GM03348 (cell line): ENCODE data around the gene C12orf42.
"Not testable (repeated sequence)": the region's sequence is repeated elsewhere in the genome, so short reads cannot be mapped to it uniquely, and the experiment has no call there.

ENCODE experiments used
- DNase-seq: peaks from one replicate; pipeline ENCODE4 v3.0.0; 2012; ENCODE audit warnings: low spot score

Gene C12orf42

DNA sequence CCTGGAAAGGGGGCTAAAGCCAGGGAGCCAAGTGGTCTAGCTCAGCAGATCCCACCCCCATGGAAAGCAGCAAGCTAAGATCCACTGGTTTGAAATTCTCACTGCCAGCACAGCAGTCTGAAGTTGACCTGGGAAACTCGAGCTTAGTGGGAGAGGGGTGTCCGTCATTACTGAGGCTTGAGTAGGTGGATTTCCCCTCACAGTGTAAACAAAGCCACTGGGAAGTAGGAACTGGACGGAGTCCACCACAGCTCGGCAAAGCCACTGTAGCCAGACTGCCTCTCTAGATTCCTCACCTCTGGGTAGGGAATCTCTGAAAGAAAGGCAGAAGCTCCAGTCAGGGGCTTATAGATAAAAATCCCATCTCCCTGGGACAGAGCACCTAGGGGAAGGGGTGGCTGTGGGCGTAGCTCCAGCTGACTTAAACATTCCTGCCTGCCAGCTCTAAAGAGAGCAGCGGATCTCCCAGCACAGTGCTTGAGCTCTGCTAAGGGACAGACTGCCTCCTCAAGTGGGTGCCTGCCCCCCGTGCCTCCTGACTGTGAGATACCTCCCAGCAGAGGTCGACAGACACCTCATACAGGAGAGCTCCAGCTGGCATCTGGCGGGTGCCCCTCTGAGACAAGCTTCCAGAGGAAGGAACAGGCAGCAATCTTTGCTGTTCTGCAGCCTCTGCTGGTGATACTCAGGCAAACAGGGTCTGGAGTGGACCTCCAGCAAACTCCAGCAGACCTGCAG, 70.8 kb downstream of the C12orf42 start:
- not testable (repeated sequence) for DNase-seq

- DNase-seq = no peak
Observed at GRCh38 chr12:103423516-103423910, 72.3 kb downstream of the C12orf42 start.

- no peak for DNase-seq
Observed at GRCh38 chr12:103422746-103423515, 72.8 kb downstream of the C12orf42 start.

GRCh38 chr12:103422328-103422727, 73.4 kb downstream of the C12orf42 start:
- no peak for DNase-seq

- DNase-seq = no peak
Observed at GRCh38 chr12:103421402-103421801, 74.4 kb downstream of the C12orf42 start.

- DNase-seq = no peak
Observed at GRCh38 chr12:103415681-103416080, 80.1 kb downstream of the C12orf42 start.

DNA sequence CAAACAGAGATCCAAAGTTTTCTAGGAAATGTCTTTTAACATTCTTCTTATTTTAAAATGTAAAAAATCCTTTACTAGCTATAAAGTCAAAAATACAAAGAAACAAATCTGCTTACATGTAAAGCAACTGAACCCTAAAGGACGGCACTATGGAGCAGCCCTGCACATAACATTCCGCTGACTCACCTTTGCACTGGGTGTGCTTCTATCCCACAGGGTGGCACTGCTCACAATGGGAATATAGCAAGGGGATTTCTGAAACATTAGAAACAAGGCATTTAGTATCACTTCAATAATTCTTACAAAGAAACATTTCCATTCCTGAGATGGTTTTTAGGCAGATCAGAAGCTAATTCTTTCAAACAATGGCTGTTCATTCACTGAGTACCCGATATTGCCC, 94.3 kb downstream of the C12orf42 start:
- no peak for DNase-seq

DNA sequence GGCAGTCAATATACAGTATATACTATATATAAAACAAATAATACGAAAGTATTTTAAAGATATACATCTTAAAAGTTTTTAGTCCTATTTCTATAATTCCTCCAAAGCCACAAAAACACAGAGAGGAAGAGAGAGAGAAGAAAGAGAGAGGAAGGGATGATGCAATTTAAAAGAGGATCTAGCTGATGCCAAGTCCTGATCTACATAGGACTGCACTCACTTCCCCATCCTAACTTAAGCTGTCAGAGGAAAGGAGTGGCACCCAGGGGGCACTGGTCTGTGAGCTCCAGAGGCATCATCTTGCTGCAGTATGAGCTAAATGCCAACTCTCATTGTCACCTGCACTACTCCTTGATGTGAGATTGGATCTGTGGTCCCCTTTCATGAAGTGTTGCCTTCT, 95.8 kb downstream of the C12orf42 start:
- no peak for DNase-seq

- no peak for DNase-seq
Observed at GRCh38 chr12:103397536-103397935, 98.2 kb downstream of the C12orf42 start.

DNA sequence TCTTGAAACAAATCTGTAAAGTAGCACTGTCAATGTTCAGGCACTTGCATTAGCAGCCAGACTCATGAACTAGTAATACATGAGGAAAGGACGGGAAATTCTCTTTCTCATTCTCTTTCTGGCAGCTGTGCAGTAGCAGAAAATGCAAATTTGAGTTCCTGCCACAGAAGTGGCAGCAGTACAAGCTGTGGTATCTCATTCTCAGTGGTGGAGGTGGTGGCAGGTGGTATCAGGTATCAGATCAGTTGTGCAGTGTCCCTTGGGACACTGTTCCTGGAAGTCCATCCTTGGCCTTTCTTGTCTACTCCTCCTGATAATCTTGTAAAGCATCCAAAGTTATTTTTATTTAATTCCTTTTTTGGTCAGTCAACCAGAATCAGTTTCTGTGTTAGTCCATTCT, 103.0 kb downstream of the C12orf42 start:
- no peak for DNase-seq

- no peak for DNase-seq
Observed at GRCh38 chr12:103391103-103391502, 104.7 kb downstream of the C12orf42 start.

DNA sequence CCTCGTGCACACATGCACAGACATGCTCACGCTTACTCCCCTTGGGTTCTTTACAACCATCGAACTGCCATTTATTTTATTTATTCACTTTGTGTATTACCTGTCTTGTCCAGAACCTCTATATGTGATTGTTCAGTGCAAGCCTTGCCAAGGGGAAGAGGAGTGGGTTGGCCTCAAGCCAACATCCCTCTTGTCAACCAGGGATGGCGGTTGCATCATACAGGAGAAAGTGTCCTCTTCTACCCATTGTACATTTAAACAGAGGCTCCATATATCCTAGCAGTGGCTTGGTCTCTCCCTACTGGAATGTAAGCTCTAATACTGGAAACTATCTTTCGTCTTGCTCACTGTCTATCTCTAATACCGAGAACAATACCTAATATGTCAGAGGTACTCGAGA, 108.4 kb downstream of the C12orf42 start:
- no peak for DNase-seq

DNA sequence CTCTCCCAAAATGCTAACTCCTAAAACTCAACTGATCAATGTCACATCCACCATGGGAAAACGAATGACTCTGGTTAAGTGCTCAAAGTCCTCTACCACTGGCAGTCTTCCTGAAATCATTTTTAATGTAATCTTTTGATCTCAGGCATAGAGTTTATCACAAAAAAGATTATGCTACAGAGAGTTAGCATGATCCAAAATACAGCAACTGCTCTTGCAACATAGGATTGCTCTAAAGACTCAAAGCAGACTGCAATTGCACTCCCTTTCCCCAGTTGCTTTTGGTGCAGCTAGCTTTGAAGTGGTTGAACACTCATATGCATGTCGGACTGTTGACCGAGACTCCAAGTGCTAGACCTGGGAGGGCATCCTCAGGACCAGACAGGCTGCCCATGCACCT, 109.3 kb downstream of the C12orf42 start:
- DNase-seq = no peak

GRCh38 chr12:103382736-103383346, 112.9 kb downstream of the C12orf42 start:
- DNase-seq = no peak

DNA sequence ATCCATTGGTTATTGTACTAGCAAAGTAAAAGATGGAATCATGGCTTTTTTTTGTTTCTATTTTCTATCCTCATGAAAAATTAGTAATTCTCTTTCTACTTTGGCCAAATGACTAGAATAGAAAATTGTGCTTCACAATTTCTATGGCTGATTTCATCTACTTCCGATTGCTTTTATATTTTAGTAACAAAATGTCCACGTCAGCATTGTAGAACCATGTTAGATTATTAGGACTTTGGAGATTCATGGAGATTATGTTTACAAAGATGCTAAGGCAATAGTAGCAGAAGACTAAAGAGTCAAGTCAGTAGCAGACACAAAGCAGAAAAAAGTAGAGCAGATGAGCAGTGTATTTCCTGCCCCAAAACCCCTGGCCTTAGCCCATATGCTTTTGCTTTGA, 113.6 kb downstream of the C12orf42 start:
- DNase-seq = no peak

DNA sequence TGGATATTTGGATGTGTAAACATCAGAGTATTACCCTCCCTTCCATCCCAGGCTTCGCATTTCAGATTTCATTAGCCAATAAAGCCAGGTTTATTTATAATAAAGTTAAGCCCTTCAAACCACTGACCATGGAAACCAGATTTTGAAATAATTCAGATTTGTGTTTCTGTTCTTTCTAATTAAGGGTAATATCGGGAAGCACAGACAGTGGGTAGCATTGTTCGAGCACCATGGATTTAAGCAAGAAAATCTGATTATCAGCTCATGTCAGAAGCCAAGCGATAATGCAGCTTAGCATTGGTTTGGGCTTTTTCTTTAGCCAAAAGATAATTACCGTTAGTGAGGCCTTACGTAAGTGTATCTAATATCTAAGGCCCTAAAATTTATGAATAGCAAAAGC, 116.1 kb downstream of the C12orf42 start:
- no peak for DNase-seq

GRCh38 chr12:103373088-103373523, 122.7 kb downstream of the C12orf42 start:
- DNase-seq = no peak

GRCh38 chr12:103369929-103370328, 125.8 kb downstream of the C12orf42 start:
- DNase-seq = no peak

DNA sequence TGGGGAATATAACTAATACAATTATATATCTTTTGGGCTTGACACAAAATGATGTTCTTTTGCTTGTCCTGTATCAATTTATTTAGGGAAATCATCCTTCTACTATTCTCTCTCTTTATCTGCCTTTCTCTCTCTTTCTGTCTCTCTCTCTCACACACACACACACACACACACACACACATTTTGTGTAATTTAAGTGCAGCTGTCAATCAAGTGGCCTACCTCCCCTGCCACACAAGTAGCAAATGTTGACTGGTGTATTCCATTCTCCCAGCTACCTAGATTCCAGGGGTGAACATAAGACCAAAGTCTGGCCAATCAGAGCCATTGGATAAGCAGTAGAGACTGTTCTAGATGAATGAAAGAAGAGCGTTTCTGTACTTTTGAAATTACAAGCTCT, 127.6 kb downstream of the C12orf42 start:
- DNase-seq = no peak

DNA sequence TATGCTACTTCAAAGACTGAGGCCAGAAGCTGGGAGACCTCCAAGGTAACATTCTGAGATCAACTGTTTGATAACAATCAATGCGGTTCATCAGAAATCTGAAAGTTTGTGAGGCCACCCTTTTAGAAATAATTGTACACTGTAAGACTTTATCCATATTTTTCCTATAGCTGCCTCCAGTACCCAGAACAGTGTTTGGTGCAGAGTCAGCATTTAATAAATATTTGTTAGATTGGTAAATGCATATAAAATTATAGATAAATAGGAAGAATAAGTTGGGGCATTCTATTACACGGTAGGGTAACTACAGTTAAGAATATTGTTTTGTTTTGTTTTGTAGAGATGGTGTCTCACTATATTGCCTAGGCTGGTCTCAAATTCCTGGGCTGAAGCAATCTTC, 141.4 kb downstream of the C12orf42 start:
- no peak for DNase-seq

GRCh38 chr12:103353913-103354312, 141.9 kb downstream of the C12orf42 start:
- DNase-seq = no peak

DNA sequence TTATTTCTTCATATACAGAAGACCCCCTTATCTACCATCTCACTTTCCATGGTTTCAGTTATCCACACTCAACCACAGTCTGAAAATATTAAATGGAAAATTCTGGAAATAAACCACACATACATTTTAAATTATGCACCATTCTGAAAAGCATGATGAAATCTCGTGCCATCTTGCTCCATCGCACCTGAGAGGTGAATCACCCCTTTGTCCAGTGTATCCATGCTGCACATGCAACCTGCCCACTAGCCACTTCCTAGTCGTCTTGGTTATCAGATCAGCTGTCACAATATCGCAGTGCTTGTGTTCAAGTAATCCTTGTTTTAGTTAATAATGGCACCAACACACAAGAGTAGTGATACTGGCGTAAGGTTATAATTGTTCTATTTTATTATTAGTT, 145.7 kb downstream of the C12orf42 start:
- no peak for DNase-seq

DNA sequence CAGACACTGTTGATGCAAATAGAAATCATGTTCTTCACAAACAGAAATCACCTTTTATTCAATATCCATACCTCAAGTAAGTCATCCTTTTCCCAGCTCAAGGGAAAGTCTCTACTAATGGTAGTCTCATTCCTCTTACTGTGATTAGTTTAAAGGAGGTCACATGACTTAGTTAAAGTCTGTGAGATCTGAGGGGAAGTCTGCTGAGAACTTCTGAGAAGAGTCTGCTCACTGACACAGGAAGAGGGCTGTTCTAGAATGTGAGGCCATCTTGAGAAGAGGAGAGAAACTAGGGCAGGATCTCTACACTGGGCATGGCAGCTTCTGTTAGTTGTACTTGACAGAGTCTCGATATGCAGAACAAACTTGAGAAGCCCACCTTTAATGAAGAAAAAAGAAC, 146.8 kb downstream of the C12orf42 start:
- no peak for DNase-seq
